ENCODE measurements around the gene OTUB1. TPM values are rescaled to one million over a fixed set of nuclear protein-coding genes. Genes with fewer than 3 reads are reported as not detected.
"Not testable (repeated sequence)": the region's sequence is repeated elsewhere in the genome, so short reads cannot be mapped to it uniquely, and the experiment has no call there.

OTUB1 gene
- total RNA-seq, 1 experiment from 2014 or later, result 87.0 TPM

DNA sequence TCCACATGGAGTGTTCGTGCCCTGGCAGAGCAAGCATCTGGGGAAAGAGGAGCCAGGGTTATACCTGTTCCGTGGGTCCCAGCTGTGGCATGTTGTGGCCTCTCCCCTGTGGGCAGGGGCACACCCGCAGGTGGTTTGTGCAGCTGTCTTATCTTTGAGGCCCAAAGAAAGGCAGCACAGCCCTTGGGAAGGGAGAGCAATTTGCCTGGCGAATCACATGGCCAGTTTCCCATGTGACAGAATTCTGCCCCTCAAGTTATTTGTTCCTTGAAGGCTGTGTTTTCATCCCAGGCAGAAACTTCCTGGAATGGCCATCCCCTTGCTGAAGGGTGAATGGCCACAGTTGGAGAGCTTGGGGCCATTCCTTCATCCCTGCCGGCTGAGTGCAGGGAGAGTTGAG is 28.2 kb upstream of the OTUB1 start (continued):
- TF ChIP-seq, protein P1, sequence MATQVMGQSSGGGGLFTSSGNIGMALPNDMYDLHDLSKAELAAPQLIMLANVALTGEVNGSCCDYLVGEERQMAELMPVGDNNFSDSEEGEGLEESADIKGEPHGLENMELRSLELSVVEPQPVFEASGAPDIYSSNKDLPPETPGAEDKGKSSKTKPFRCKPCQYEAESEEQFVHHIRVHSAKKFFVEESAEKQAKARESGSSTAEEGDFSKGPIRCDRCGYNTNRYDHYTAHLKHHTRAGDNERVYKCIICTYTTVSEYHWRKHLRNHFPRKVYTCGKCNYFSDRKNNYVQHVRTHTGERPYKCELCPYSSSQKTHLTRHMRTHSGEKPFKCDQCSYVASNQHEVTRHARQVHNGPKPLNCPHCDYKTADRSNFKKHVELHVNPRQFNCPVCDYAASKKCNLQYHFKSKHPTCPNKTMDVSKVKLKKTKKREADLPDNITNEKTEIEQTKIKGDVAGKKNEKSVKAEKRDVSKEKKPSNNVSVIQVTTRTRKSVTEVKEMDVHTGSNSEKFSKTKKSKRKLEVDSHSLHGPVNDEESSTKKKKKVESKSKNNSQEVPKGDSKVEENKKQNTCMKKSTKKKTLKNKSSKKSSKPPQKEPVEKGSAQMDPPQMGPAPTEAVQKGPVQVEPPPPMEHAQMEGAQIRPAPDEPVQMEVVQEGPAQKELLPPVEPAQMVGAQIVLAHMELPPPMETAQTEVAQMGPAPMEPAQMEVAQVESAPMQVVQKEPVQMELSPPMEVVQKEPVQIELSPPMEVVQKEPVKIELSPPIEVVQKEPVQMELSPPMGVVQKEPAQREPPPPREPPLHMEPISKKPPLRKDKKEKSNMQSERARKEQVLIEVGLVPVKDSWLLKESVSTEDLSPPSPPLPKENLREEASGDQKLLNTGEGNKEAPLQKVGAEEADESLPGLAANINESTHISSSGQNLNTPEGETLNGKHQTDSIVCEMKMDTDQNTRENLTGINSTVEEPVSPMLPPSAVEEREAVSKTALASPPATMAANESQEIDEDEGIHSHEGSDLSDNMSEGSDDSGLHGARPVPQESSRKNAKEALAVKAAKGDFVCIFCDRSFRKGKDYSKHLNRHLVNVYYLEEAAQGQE (IDR thresholded peaks at IDR 0.05; ENCODE audit: low read depth), result no peak
- TF ChIP-seq FOSL1 (IDR thresholded peaks at IDR 0.05; ENCODE audit: low read depth), result no peak

DNA sequence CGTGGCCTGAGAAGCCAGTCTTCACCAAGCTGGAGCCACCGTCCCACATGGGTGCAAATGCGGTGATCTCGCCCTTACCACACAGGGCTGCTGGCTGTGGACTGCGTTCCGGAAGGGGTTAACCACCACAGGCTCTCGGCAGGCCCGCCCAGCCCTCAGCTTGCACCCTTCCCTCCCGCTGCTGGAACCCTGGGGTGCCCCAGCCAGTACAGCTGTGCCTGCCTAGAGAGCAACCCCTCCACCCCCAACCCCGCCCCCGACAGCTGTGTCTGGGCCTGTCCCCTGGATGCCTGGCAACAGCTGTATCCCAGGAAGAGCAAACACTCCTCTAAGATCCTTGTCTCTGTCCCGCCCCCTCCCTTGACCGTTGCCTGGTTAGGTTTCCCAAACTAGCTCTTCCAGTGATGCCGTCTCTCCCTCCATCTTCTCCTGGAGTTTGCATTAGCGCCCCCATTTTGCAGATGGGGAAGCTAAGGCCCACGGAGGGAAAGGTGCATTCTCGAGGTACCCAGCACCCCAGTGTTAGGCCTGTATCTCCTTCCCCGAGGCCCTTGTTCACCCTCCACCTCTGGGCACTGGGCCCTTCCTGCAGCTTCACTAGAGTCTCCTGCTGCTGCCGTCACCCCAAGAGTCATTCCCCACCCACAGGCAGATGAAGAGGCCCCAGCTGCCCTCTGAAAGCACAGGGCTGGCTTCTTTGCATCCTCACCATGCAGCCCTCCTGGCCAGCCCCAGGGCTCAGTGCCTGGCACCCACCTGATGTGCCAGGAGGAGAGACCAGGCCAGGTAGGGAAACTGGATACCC is 24.4 kb upstream of the OTUB1 start:
- BruUV-seq (replicated peaks), result no TSS peak
- POLR2A ChIA-PET, result no interaction called here

DNA sequence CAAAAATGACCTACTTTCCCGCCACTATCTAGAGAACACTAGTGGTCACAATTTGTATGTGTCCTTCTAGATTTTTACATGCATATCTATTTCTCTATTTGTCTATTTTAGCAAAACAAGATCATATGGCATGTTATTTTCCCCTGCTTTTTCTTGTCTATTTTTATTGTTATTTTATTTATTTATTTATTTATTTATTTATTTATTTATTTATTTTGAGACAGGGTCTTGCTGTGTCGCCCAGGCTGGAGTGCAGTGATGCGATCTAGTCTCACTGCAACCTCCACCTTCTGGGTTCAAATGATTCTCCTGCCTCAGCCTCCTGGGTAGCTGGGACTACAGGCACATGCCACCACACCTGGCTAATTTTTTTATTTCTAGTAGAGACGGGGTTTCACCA is 22.3 kb upstream of the OTUB1 start:
- RAD21 ChIA-PET (ENCODE audit: low non-redundant PET in 1 of 2, low total read pairs in 2 of 2, uncharacterized antibody in 2 of 2, unreplicated experiment in 2 of 2), result not testable (repeated sequence)

More for the DNA sequence above, 24.4 kb upstream of the OTUB1 start:
- Histone ChIP-seq H3K36me3 (ENCODE audit: control insufficient read depth in 1 of 2, insufficient read depth in 2 of 2, low read length in 2 of 2) (peaks cover 0 to 2% of the 10 kb centered on the region in 2 experiments; a peak in 1 of 4 replicates), H3K9ac (ENCODE audit: low read length) (no peak overlapping the region), H4K20me1 (ENCODE audit: insufficient read depth) (no peaks in the 10 kb centered on the region), H3K4me3 (replicated peaks in 1 of 2; ENCODE audit: low read depth in 1 of 2, low read length in 2 of 2) (no peak overlapping the region), H3K4me2 (ENCODE audit: low read length) (no peak overlapping the region), H3K4me1 (ENCODE audit: control insufficient read depth in 1 of 2, insufficient read depth in 2 of 2, low read length in 2 of 2) (no peaks in the 10 kb centered on the region), H3K79me2 (ENCODE audit: insufficient read depth, low read length) (no peaks in the 10 kb centered on the region), H2AFZ (ENCODE audit: low read depth, low read length, poor library complexity, severe bottlenecking) (no peak overlapping the region), H3K9me3 (ENCODE audit: control insufficient read depth in 1 of 2, insufficient read depth in 1 of 2, low read depth in 1 of 2, low read length in 2 of 2) (no peaks in the 10 kb centered on the region), H3K27me3 (ENCODE audit: insufficient read depth, low read length) (no peaks in the 10 kb centered on the region), H3K9me2 (ENCODE audit: insufficient read depth) (no peaks in the 10 kb centered on the region), H3K27ac (ENCODE audit: low read depth, low read length) (no peak overlapping the region)
- no peak for DNase-seq (ENCODE audit: low read depth, low spot score)
- intact Hi-C loops (cut with micrococcal nuclease), result no loop called here
- ATAC-seq, result peak; percentile 21; the same call in 1 of the 2 replicates
- CTCF ChIA-PET, result interaction anchor here (1.2 kb wide), 1 partner anchor 16 kb away, joined by 4 read pairs; no protein-coding TSS in a partner anchor
- TF ChIP-seq, protein P2, sequence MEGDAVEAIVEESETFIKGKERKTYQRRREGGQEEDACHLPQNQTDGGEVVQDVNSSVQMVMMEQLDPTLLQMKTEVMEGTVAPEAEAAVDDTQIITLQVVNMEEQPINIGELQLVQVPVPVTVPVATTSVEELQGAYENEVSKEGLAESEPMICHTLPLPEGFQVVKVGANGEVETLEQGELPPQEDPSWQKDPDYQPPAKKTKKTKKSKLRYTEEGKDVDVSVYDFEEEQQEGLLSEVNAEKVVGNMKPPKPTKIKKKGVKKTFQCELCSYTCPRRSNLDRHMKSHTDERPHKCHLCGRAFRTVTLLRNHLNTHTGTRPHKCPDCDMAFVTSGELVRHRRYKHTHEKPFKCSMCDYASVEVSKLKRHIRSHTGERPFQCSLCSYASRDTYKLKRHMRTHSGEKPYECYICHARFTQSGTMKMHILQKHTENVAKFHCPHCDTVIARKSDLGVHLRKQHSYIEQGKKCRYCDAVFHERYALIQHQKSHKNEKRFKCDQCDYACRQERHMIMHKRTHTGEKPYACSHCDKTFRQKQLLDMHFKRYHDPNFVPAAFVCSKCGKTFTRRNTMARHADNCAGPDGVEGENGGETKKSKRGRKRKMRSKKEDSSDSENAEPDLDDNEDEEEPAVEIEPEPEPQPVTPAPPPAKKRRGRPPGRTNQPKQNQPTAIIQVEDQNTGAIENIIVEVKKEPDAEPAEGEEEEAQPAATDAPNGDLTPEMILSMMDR (IDR thresholded peaks at IDR 0.05 in 2 of 3, conservative IDR thresholded peaks at IDR 0.05 in 1 of 3; ENCODE audit: borderline replicate concordance in 1 of 3, insufficient read depth in 1 of 3, low read depth in 2 of 3, low read length in 2 of 3), result no peak
- TF ChIP-seq TCF7L2 (IDR thresholded peaks at IDR 0.05; ENCODE audit: borderline replicate concordance, extremely low read depth, insufficient read depth, insufficient read length) (no peak), POLR2A (IDR thresholded peaks at IDR 0.05; ENCODE audit: borderline replicate concordance, extremely low read depth, insufficient read depth, insufficient read length) (no peak), EZH2phosphoT487 (IDR thresholded peaks at IDR 0.05; ENCODE audit: borderline replicate concordance) (no peak), ELF1 (IDR thresholded peaks at IDR 0.05; ENCODE audit: borderline replicate concordance, low read depth) (no peak), YY1 (IDR thresholded peaks at IDR 0.05; ENCODE audit: extremely low read depth, insufficient replicate concordance, low read depth, low read length) (no peak), EZH2 (IDR thresholded peaks at IDR 0.05) (no peak)
- RAD21 ChIA-PET (ENCODE audit: low non-redundant PET in 1 of 2, low total read pairs in 2 of 2, uncharacterized antibody in 2 of 2, unreplicated experiment in 2 of 2), result interaction anchor here in 1 of 2 experiments (0.7 kb wide), 1 partner anchor 188 kb away, joined by 3 read pairs; no protein-coding TSS in a partner anchor

More for the DNA sequence above, 22.3 kb upstream of the OTUB1 start:
- H3K4me2 ChIP-seq (ENCODE audit: low read length); H3K27ac ChIP-seq (ENCODE audit: low read depth, low read length); H3K9me2 ChIP-seq (ENCODE audit: insufficient read depth); H3K4me3 ChIP-seq (replicated peaks in 1 of 2; ENCODE audit: low read depth in 1 of 2, low read length in 2 of 2); ATAC-seq; H3K9ac ChIP-seq (ENCODE audit: low read length); H4K20me1 ChIP-seq (ENCODE audit: insufficient read depth); H3K4me1 ChIP-seq (ENCODE audit: control insufficient read depth in 1 of 2, insufficient read depth in 2 of 2, low read length in 2 of 2); BruUV-seq (replicated peaks); CTCF ChIA-PET; H3K27me3 ChIP-seq (ENCODE audit: insufficient read depth, low read length); H3K79me2 ChIP-seq (ENCODE audit: insufficient read depth, low read length); DNase-seq (ENCODE audit: low read depth, low spot score); intact Hi-C loops (cut with micrococcal nuclease); H3K9me3 ChIP-seq (ENCODE audit: control insufficient read depth in 1 of 2, insufficient read depth in 1 of 2, low read depth in 1 of 2, low read length in 2 of 2); POLR2A ChIA-PET; H3K36me3 ChIP-seq (ENCODE audit: control insufficient read depth in 1 of 2, insufficient read depth in 2 of 2, low read length in 2 of 2); H2AFZ ChIP-seq (ENCODE audit: low read depth, low read length, poor library complexity, severe bottlenecking): not testable (repeated sequence)
